CD14-positive monocyte (primary cell): ENCODE results near the gene WNT11. TPM values are rescaled to one million over a fixed set of nuclear protein-coding genes. Genes with fewer than 3 reads are reported as not detected.

Experiments used
- DNase-seq, 3 donors: peaks; one replicate each; pipeline ENCODE4 v3.0.0-alpha.2; 2011 to 2022
- H2AFZ ChIP-seq: 2 replicates; pipeline ENCODE4 v1.6.0; 2012; ENCODE audit warnings: mild to moderate bottlenecking, low read depth, low read length, inconsistent platforms; ENCODE audit not compliant: insufficient read depth, poor library complexity, severe bottlenecking
- H3K27ac ChIP-seq, 2 donors: 1 replicate in 1 of 2; 2 replicates in 1 of 2; pipeline ENCODE4 v1.5.1; 2012 to 2013; ENCODE audit warnings: low read length in 2 of 2, control low read depth in 1 of 2, inconsistent platforms in 1 of 2, low read depth in 1 of 2, mild to moderate bottlenecking in 1 of 2
- H3K27me3 ChIP-seq, 2 donors: one replicate each; pipeline versions ENCODE4 v1.6.0 to v1.6.1; 2011 to 2013; ENCODE audit warnings: low read length in 2 of 2; ENCODE audit not compliant: control insufficient read depth in 2 of 2, insufficient read depth in 2 of 2
- H3K36me3 ChIP-seq, 2 donors: replicated peaks in 1 of 2; 1 replicate in 1 of 2; 2 replicates in 1 of 2; pipeline versions ENCODE4 v1.5.1 to v1.6.1; 2012 to 2013; ENCODE audit warnings: low read length in 2 of 2, control low read depth in 1 of 2, inconsistent platforms in 1 of 2, mild to moderate bottlenecking in 1 of 2; ENCODE audit not compliant: insufficient read depth in 2 of 2, control insufficient read depth in 1 of 2
- H3K4me1 ChIP-seq, 2 donors: 1 replicate in 1 of 2; 2 replicates in 1 of 2; pipeline versions ENCODE4 v1.5.1 to v1.6.1; 2012 to 2013; ENCODE audit warnings: low read length in 2 of 2, control low read depth in 1 of 2, inconsistent platforms in 1 of 2, mild to moderate bottlenecking in 1 of 2, moderate library complexity in 1 of 2; ENCODE audit not compliant: insufficient read depth in 2 of 2, control insufficient read depth in 1 of 2
- H3K4me2 ChIP-seq: replicated peaks from 2 replicates; pipeline ENCODE3; 2012; ENCODE audit warnings: low read length, moderate library complexity, mild to moderate bottlenecking; ENCODE audit not compliant: poor library complexity, severe bottlenecking; ENCODE audit errors: extremely low read depth
- H3K4me3 ChIP-seq, 3 experiments: fragments of 200-600 bp in 1 of 3; sonication (generic) in 1 of 3; replicated peaks in 1 of 3; 1 replicate in 2 of 3; 2 replicates in 1 of 3; pipeline ENCODE4 v1.5.1; 2011 to 2013; ENCODE audit warnings: low read length in 3 of 3, mild to moderate bottlenecking in 3 of 3, control low read depth in 2 of 3, low read depth in 2 of 3, inconsistent platforms in 1 of 3, moderate library complexity in 1 of 3
- H3K79me2 ChIP-seq: 2 replicates; pipeline ENCODE4 v1.6.0; 2012; ENCODE audit warnings: mild to moderate bottlenecking, control low read depth, inconsistent platforms, low read length, moderate library complexity; ENCODE audit not compliant: insufficient read depth
- H3K9ac ChIP-seq: 2 replicates; pipeline ENCODE4 v1.6.0; 2017; ENCODE audit warnings: low read length, mild to moderate bottlenecking; ENCODE audit not compliant: insufficient read depth, poor library complexity, severe bottlenecking
- H3K9me3 ChIP-seq, 2 donors: replicated peaks in 1 of 2; 1 replicate in 1 of 2; 2 replicates in 1 of 2; pipeline versions ENCODE4 v1.5.1 to v1.6.1; 2012 to 2013; ENCODE audit warnings: low read length in 2 of 2, control low read depth in 1 of 2; ENCODE audit not compliant: control insufficient read depth in 1 of 2, insufficient read depth in 1 of 2
- H4K20me1 ChIP-seq: 2 replicates; pipeline ENCODE4 v1.6.0; 2012; ENCODE audit warnings: mild to moderate bottlenecking, low read length, control low read depth, moderate library complexity; ENCODE audit not compliant: insufficient read depth
- H3K27ac Mint-ChIP-seq, 7 donors: one replicate each; pipeline ENCODE4 v1.8.0; 2020; ENCODE audit warnings: mild to moderate bottlenecking in 7 of 7, mixed read lengths in 7 of 7, moderate library complexity in 6 of 7, inconsistent platforms in 2 of 7
- H3K27me3 Mint-ChIP-seq, 3 donors: one replicate each; pipeline ENCODE4 v1.8.0; 2021 to 2022; ENCODE audit warnings: low read depth in 3 of 3, mild to moderate bottlenecking in 3 of 3, mixed read lengths in 3 of 3, moderate library complexity in 3 of 3, inconsistent platforms in 1 of 3
- H3K36me3 Mint-ChIP-seq, 2 donors: one replicate each; pipeline ENCODE4 v1.8.0; 2020; ENCODE audit warnings: mixed read lengths in 2 of 2, inconsistent platforms in 1 of 2, mild to moderate bottlenecking in 1 of 2
- H3K4me1 Mint-ChIP-seq: one replicate; pipeline ENCODE4 v1.8.0; 2020; ENCODE audit warnings: mild to moderate bottlenecking, mixed read lengths
- H3K4me3 Mint-ChIP-seq, 2 donors: one replicate each; pipeline ENCODE4 v1.8.0; 2020; ENCODE audit warnings: mild to moderate bottlenecking in 2 of 2, mixed read lengths in 2 of 2, moderate library complexity in 1 of 2
- H3K9me3 Mint-ChIP-seq, 7 donors: one replicate each; pipeline ENCODE4 v1.8.0; 2020 to 2022; ENCODE audit warnings: mixed read lengths in 7 of 7, mild to moderate bottlenecking in 6 of 7, moderate library complexity in 6 of 7, inconsistent platforms in 2 of 7
- CTCF ChIP-seq: fragments of 200-600 bp; IDR thresholded peaks from one replicate; pipeline ENCODE4 v1.8.0; 2022; ENCODE audit warnings: antibody characterized with exemption, mild to moderate bottlenecking
- WGBS: methylation state at CpG from one replicate; pipeline ENCODE4 v1.1.5; 2013; ENCODE audit warnings: missing lambda C conversion rate; ENCODE audit not compliant: insufficient coverage; 5-methylcytosine and 5-hydroxymethylcytosine counted together
- intact Hi-C, 2 donors: fragments of 100-400 bp; cut with micrococcal nuclease; formaldehyde crosslinking; loops; one replicate each; pipeline versions ENCODE4 v1.15.0 to v1.15.1; 2023
- polyA plus RNA-seq, 3 donors: library from polyadenylated mRNA; depleted of rRNA in 1 of 3; unstranded in 2 of 3; stranded (reverse) in 1 of 3; fragments of 300-500 nt in 2 of 3; fragments of >200 nt in 1 of 3; fragmentation: Illumina TruSeq in 2 of 3; gene quantifications; 1 replicate in 2 of 3; 2 replicates in 1 of 3; pipeline ENCODE4 v1.2.3, GENCODE V29; 2012 to 2021

Gene WNT11
- polyA plus RNA-seq, 3 donors, result 0.09 to 0.24 (median 0.21) TPM

GRCh38 chr11:76237914-76238313 is 31.6 kb upstream of the WNT11 start:
- Histone ChIP-seq H4K20me1 (no peaks in the 10 kb centered on the region), H3K9me3 (no peaks in the 10 kb centered on the region), H3K4me3 (no peak overlapping the region), H3K27ac (no peak overlapping the region), H3K79me2 (no peaks in the 10 kb centered on the region), H3K4me2 (no peak overlapping the region), H3K36me3 (no peaks in the 10 kb centered on the region), H3K27me3 (no peaks in the 10 kb centered on the region), H2AFZ (no peak overlapping the region), H3K9ac (no peak overlapping the region), H3K4me1 (peaks cover 30 to 36% of the 10 kb centered on the region in 2 donors)
- H3K27me3 Mint-ChIP-seq, result peaks cover 3 to 13% (median 4%) of the 10 kb centered on the region in 3 donors
- TF ChIP-seq CTCF, result peak; percentile 23
- H3K27ac Mint-ChIP-seq, result no peak overlapping the region
- DNase-seq, result peak in 2 of 3 donors; percentile 42 to 56
- H3K4me3 Mint-ChIP-seq, result no peak overlapping the region
- no peaks in the 10 kb centered on the region for H3K36me3 Mint-ChIP-seq
- H3K4me1 Mint-ChIP-seq, result peaks cover 33% of the 10 kb centered on the region
- intact Hi-C loops, result loop anchor here in 1 of 2 donors (10.0 kb wide), 1 partner anchor 147 kb away; the partner anchor contains the start of genes GVQW3 and THAP12
- peaks cover 0 to 4% (median 0%) of the 10 kb centered on the region in 7 donors for H3K9me3 Mint-ChIP-seq

DNA sequence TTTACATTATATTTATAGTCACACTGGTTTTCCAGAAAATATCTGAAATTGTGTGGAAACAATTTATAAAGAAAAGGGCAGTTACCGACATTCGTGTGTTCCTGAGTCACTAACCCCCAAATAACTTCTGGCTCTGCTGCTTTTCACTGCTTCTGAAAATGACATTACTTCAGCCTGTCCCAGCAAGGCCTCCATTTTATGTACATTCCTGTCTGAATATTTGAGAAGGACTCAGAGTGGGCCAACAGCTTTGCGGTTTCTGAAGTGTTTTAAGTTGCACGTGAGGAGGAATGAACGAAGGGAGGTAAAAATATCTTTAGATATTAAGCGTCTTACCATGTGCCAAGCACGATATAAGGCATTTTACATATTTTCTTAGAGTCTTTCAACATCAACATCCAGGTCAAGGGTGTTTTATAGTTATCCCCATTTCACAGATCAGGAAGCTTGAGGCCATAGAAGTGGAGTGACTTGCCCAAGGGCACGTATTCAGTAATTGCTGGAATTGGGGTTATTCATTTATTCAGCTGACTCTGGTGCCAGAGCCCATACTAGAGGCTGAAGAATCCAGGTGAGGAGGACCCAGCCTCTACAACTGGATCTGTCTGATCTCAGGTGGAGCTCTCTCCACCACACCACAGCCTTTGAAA is 30.8 kb upstream of the WNT11 start:
- 60% methylated on average over 1 of the region's 8 CpGs for WGBS
- Histone ChIP-seq H3K27ac (no peak overlapping the region), H3K9ac (no peak overlapping the region)

More for the DNA sequence above, 30.8 kb upstream of the WNT11 start:
- peaks cover 33% of the 10 kb centered on the region for H3K4me1 Mint-ChIP-seq
- H3K4me3 Mint-ChIP-seq, result no peak overlapping the region
- Histone ChIP-seq H3K79me2 (no peaks in the 10 kb centered on the region), H3K4me2 (no peak overlapping the region), H4K20me1 (no peaks in the 10 kb centered on the region), H2AFZ (no peak overlapping the region), H3K27me3 (no peaks in the 10 kb centered on the region), H3K4me1 (peaks cover 30 to 41% of the 10 kb centered on the region in 2 donors), H3K9me3 (no peaks in the 10 kb centered on the region), H3K4me3 (no peak overlapping the region), H3K36me3 (no peaks in the 10 kb centered on the region)
- H3K27ac Mint-ChIP-seq, result no peak overlapping the region
- DNase-seq, result no peak
- H3K36me3 Mint-ChIP-seq, result no peaks in the 10 kb centered on the region
- intact Hi-C loops, result loop anchor here in 1 of 2 donors (10.0 kb wide), 1 partner anchor 148 kb away; the partner anchor contains the start of genes GVQW3 and THAP12
- no peak for TF ChIP-seq CTCF
- peaks cover 3 to 13% (median 3%) of the 10 kb centered on the region in 3 donors for H3K27me3 Mint-ChIP-seq
- H3K9me3 Mint-ChIP-seq, result peaks cover 0 to 4% (median 0%) of the 10 kb centered on the region in 7 donors
